ENCODE measurements around the gene TRPV4.

GRCh38 chr12:109765446-109765810 lies 67.8 kb downstream of the TRPV4 start:
- TF ChIP-seq POLR2A (IDR thresholded peaks at IDR 0.05; ENCODE audit: low read depth, low read length) (no peak), CTCF (IDR thresholded peaks at IDR 0.05; ENCODE audit: extremely low read depth in 1 of 2, insufficient read depth in 1 of 2, low read depth in 1 of 2, low read length in 2 of 2) (no peak), JUN (IDR thresholded peaks at IDR 0.05; ENCODE audit: borderline replicate concordance, insufficient read depth, insufficient read length, low read depth) (no peak), MYC (IDR thresholded peaks at IDR 0.05; ENCODE audit: low read depth, low read length) (no peak), POLR2AphosphoS5 (IDR thresholded peaks at IDR 0.05; ENCODE audit: insufficient read depth, low read depth, low read length) (no peak), EZH2 (IDR thresholded peaks at IDR 0.05; ENCODE audit: borderline replicate concordance, low read depth, low read length, severe bottlenecking) (no peak), MAX (IDR thresholded peaks at IDR 0.05; ENCODE audit: insufficient read depth, insufficient read length) (no peak), FOS (IDR thresholded peaks at IDR 0.05; ENCODE audit: borderline replicate concordance, insufficient read depth, low read length) (no peak), GATA2 (IDR thresholded peaks at IDR 0.05; ENCODE audit: insufficient read depth, insufficient read length, low read depth, low read length) (no peak)

Measured in endothelial cell of umbilical vein (primary cell).